ENCODE measurements around the gene MRPS16. TPM values are rescaled to one million over a fixed set of nuclear protein-coding genes. Genes with fewer than 3 reads are reported as not detected.

Gene MRPS16
- total RNA-seq, 1 donor from 2014 or later = 85.9 TPM

DNA sequence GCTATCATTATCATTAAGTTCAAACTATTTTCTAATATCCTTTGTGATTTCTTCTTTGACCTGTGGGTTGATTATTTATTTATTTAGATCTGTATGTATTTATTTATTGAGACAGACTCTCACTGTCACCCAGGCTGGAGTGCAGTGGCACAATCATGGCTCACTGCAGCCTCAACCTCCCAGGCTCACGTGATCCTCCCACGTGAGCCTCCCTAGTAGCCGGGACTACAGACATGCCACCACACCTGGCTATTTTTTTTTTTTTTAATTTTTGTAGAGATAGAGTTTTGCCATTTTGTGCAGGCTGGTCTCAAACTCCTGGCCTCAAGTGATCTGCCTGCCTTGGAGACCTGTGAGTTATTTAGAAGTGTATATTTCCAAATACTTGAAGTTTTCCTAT, 28.7 kb upstream of the MRPS16 start:
- H3K27ac Mint-ChIP-seq = no peak overlapping the region
- intact Hi-C loops (cut with micrococcal nuclease) = no loop called here
- ChIA-PET CTCF (no interaction called here), POLR2A (no interaction called here)
- DNase-seq (no peak), ATAC-seq (ENCODE audit: low read depth) (no peak)
- no peaks in the 10 kb centered on the region for H3K27me3 Mint-ChIP-seq
- H3K4me1 Mint-ChIP-seq = no peaks in the 10 kb centered on the region
- H3K4me3 Mint-ChIP-seq = no peak overlapping the region
- no peaks in the 10 kb centered on the region for H3K9me3 Mint-ChIP-seq
- H3K36me3 Mint-ChIP-seq (ENCODE audit: low read depth) = no peaks in the 10 kb centered on the region
- TF ChIP-seq, protein P1, sequence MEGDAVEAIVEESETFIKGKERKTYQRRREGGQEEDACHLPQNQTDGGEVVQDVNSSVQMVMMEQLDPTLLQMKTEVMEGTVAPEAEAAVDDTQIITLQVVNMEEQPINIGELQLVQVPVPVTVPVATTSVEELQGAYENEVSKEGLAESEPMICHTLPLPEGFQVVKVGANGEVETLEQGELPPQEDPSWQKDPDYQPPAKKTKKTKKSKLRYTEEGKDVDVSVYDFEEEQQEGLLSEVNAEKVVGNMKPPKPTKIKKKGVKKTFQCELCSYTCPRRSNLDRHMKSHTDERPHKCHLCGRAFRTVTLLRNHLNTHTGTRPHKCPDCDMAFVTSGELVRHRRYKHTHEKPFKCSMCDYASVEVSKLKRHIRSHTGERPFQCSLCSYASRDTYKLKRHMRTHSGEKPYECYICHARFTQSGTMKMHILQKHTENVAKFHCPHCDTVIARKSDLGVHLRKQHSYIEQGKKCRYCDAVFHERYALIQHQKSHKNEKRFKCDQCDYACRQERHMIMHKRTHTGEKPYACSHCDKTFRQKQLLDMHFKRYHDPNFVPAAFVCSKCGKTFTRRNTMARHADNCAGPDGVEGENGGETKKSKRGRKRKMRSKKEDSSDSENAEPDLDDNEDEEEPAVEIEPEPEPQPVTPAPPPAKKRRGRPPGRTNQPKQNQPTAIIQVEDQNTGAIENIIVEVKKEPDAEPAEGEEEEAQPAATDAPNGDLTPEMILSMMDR (IDR thresholded peaks at IDR 0.05) = no peak

DNA sequence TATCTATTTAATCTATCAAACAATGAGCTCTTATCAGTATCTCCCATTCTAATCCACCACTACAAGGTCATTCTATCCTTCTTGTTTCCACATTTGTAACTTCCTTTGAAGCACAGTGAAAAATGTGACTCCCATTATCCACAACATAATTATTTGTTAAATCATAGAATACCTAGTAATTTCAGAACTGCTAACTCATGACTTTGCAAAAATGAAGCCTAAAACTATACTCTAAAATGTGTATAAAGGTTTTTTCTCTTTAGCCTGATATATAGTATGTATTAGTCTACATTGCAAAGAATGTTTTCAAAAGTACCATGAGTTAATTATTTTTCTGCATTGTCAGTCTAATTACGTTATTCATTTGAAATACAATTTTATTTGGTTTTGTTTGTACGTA, 12.0 kb upstream of the MRPS16 start:
- Mint-ChIP-seq H3K4me3 (no peak overlapping the region), H3K9me3 (no peaks in the 10 kb centered on the region), H3K36me3 (ENCODE audit: low read depth) (no peaks in the 10 kb centered on the region), H3K4me1 (no peaks in the 10 kb centered on the region), H3K27me3 (no peaks in the 10 kb centered on the region), H3K27ac (no peak overlapping the region)
- TF ChIP-seq, protein P1 (IDR thresholded peaks at IDR 0.05) = no peak
- DNase-seq = no peak
- ChIA-PET POLR2A (interaction anchor here (0.6 to 1.3 kb wide), 2 partner anchors 12 to 148 kb away, joined by 3 read pairs; partner anchors contain the start of gene MRPS16), CTCF (interaction anchor here (0.7 to 2.3 kb wide), 4 partner anchors 9 to 383 kb away, joined by 4 to 13 read pairs (median 4); partner anchors contain the start of gene MRPS16)
- ATAC-seq (ENCODE audit: low read depth) = no peak
- intact Hi-C loops (cut with micrococcal nuclease) = loop anchor here (1.0 kb wide), 1 partner anchor 380 kb away; no protein-coding TSS in a partner anchor

DNA sequence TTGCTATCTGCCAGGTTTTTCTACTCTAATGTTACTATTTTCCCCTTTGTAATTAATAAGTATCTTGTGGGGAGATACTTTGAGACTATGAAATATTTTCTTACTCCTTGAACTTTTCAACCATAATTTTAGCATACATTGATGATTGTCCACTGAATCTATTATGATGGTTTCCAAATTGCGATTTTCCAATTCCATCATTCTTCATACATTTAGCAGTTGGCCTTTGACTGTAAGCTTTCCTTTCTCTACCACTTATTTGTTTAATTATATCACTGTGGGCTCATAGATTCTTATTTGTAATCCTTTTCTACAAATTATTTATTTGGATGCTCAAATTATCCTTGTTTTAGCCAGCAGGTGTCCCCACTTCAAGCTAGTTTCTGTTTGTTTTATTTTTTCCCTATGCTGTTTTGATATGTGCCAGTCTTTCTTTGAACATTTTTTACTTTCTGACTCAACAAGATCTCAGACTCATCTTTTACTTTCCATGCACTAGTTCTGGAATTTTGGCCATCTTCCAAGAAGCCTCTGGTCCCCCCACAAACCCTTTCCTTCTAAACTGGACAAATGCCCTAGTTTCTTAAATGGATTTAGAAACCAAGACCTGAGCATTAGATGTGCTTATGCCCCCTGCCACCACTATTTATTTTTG, 11.4 kb upstream of the MRPS16 start:
- no peak for ATAC-seq (ENCODE audit: low read depth)
- no peak for DNase-seq
- H3K36me3 Mint-ChIP-seq (ENCODE audit: low read depth) = no peaks in the 10 kb centered on the region
- H3K4me3 Mint-ChIP-seq = no peak overlapping the region
- POLR2A ChIA-PET = interaction anchor here (0.6 to 1.3 kb wide), 2 partner anchors 12 to 148 kb away, joined by 3 read pairs; partner anchors contain the start of gene MRPS16
- peaks cover 5% of the 10 kb centered on the region for H3K9me3 Mint-ChIP-seq
- TF ChIP-seq, protein P1 (IDR thresholded peaks at IDR 0.05) = no peak
- H3K27ac Mint-ChIP-seq = no peak overlapping the region
- CTCF ChIA-PET = interaction anchor here (0.7 to 2.3 kb wide), 4 partner anchors 8 to 384 kb away, joined by 4 to 13 read pairs (median 4); partner anchors contain the start of gene MRPS16
- no peaks in the 10 kb centered on the region for H3K4me1 Mint-ChIP-seq
- H3K27me3 Mint-ChIP-seq = no peaks in the 10 kb centered on the region
- intact Hi-C loops (cut with micrococcal nuclease) = loop anchor here (1.0 kb wide), 1 partner anchor 380 kb away; no protein-coding TSS in a partner anchor

DNA sequence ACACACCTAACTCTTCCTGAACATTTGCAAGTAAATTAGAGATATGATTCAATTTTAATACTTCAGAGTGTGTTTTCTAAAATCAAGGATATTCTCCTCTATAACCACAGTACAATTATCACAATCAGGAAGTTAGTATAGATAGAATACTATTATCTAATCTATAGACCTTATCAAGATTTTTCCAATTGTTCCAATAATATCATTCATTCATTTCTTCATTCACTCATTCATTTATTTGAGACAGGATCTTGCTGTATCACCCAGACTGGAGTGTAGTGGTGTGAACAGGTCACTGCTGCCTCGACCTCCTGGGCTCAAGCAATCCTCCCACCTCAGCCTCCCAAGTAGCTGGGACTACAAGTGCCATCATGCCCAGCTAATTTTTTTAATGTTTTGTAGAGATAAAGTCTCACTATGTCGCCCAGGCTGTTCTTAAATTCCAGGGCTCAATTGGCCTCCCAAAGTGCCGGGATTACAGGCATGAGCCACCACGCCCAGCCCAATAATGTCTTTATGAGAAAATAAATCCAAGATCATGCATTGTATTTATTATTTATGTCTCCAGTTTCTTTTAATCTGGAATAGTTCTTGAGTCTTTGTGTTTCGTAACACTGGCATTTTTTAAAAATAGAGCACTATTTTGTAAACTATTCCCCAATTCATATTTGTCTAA, 10.6 kb upstream of the MRPS16 start:
- intact Hi-C loops (cut with micrococcal nuclease) = no loop called here
- Mint-ChIP-seq H3K4me1 (no peaks in the 10 kb centered on the region), H3K27me3 (no peaks in the 10 kb centered on the region), H3K27ac (no peak overlapping the region), H3K4me3 (no peak overlapping the region), H3K9me3 (peaks cover 9% of the 10 kb centered on the region), H3K36me3 (ENCODE audit: low read depth) (no peaks in the 10 kb centered on the region)
- TF ChIP-seq, protein P1 (IDR thresholded peaks at IDR 0.05) = no peak
- CTCF ChIA-PET = interaction anchor here (1.4 to 2.3 kb wide), 2 partner anchors 8 to 381 kb away, joined by 4 to 13 read pairs; no protein-coding TSS in a partner anchor
- POLR2A ChIA-PET = interaction anchor here (1.3 kb wide), 1 partner anchor 11 kb away, joined by 3 read pairs; the partner anchor contains the start of gene MRPS16
- DNase-seq (no peak), ATAC-seq (ENCODE audit: low read depth) (no peak)

DNA sequence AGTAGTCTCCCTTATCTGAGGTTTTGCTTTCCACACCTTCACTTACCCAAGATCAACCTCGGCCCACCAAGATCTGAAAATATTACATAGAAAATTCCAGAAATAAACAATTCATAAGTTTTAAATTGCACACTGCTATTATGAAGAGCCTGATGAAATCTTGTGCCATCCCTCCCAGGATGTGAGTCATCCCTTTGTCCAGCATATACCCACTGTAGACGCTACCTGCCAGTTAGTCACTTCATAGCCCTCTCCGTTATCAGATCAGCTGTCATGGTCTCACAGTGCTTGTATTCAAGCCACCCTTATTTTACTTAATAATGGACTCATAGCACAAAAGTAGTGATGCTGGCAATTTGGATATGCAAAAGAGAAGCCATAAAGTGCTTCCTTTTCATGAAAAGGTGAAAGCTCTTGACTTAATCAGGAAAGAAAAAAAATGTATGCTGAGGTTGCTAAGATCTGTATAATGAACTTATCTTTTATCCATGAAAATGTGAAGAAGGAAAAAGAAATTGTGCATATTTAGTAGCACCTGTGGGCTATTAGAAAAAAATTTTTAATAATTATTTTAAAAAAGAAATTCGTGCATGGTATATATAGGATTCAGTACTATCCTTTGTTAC, 9.8 kb upstream of the MRPS16 start:
- Mint-ChIP-seq H3K4me3 (no peak overlapping the region), H3K4me1 (no peaks in the 10 kb centered on the region), H3K27me3 (no peaks in the 10 kb centered on the region), H3K9me3 (peaks cover 9% of the 10 kb centered on the region), H3K36me3 (ENCODE audit: low read depth) (no peaks in the 10 kb centered on the region), H3K27ac (no peak overlapping the region)
- ATAC-seq (ENCODE audit: low read depth) (no peak), DNase-seq (no peak)
- TF ChIP-seq, protein P1 (IDR thresholded peaks at IDR 0.05) = no peak
- ChIA-PET POLR2A (no interaction called here), CTCF (no interaction called here)
- intact Hi-C loops (cut with micrococcal nuclease) = no loop called here

Measured in activated B cell treated with CpG ODN at 0.5 μM for 24 hours (primary cell).